HCT116 (cell line): ENCODE data around the gene EXOC6B. TPM values are rescaled to one million over a fixed set of nuclear protein-coding genes. Genes with fewer than 3 reads are reported as not detected.

Experiments used
- ATAC-seq: fragments of 200-7000 bp; cut with Tn5 transposase; 2 replicates; pipeline ENCODE4 v1.9.1; 2020; ENCODE audit warnings: mild to moderate bottlenecking, moderate library complexity
- BruUV-seq: library from RNA; stranded (reverse); fragments of 400-500 nt; replicated peaks from 2 replicates; lab custom pipeline; 2021; lab: Mats Ljungman, UMichigan
- CTCF ChIA-PET: fragments of 300-600 bp; sonication (Branson Sonifier 250); formaldehyde crosslinking; loops from one replicate; lab custom pipeline; 2021; ENCODE audit warnings: antibody characterized with exemption; lab: Charles Lee
- POLR2A ChIA-PET: fragments of 300-600, 350-600 bp; sonication (Branson Sonifier 250); formaldehyde crosslinking; loops from one replicate; lab custom pipeline; 2021; ENCODE audit warnings: antibody characterized with exemption; lab: Charles Lee
- RAD21 ChIA-PET, 2 experiments: fragments of 300-600 bp; sonication (Branson Sonifier 250); formaldehyde crosslinking; loops; one replicate each; lab custom pipeline; 2023; ENCODE audit warnings: low total read pairs in 2 of 2; ENCODE audit not compliant: uncharacterized antibody in 2 of 2, unreplicated experiment in 2 of 2, low non-redundant PET in 1 of 2; lab: Charles Lee
- DNase-seq: peaks from one replicate; pipeline ENCODE4 v3.0.0-alpha.2; 2010; ENCODE audit warnings: low read depth, low spot score
- H2AFZ ChIP-seq: fragments of 200-600 bp; shearing (Covaris generic), sonication (generic); 2 replicates; pipeline ENCODE4 v1.6.1; 2017; ENCODE audit warnings: low read depth, mixed run types, mixed read lengths, antibody characterized with exemption, low read length; ENCODE audit not compliant: poor library complexity, severe bottlenecking
- H3K27ac ChIP-seq: 2 replicates; pipeline ENCODE4 v1.5.1; 2012; ENCODE audit warnings: low read depth, low read length
- H3K27me3 ChIP-seq: fragments of 200-600 bp; sonication (generic); 2 replicates; pipeline ENCODE4 v1.6.1; 2016; ENCODE audit warnings: mixed run types, low read length, mixed read lengths; ENCODE audit not compliant: insufficient read depth
- H3K36me3 ChIP-seq, 2 experiments: fragments of 200-500 bp in 1 of 2; fragments of 200-600 bp in 1 of 2; sonication (Bioruptor generic) in 1 of 2; sonication (generic) in 1 of 2; 2 replicates each; pipeline versions ENCODE4 v1.5.1 to v1.6.1; 2014 to 2016; ENCODE audit warnings: low read length in 2 of 2, inconsistent platforms in 1 of 2, mixed read lengths in 1 of 2, mixed run types in 1 of 2; ENCODE audit not compliant: insufficient read depth in 2 of 2, control insufficient read depth in 1 of 2
- H3K4me1 ChIP-seq, 2 experiments: fragments of 200-600 bp in 1 of 2; sonication (generic) in 1 of 2; 2 replicates each; pipeline versions ENCODE4 v1.5.1 to v1.6.1; 2012 to 2017; ENCODE audit warnings: low read length in 2 of 2, inconsistent platforms in 1 of 2, mild to moderate bottlenecking in 1 of 2, mixed read lengths in 1 of 2, mixed run types in 1 of 2, moderate library complexity in 1 of 2; ENCODE audit not compliant: insufficient read depth in 2 of 2, control insufficient read depth in 1 of 2
- H3K4me2 ChIP-seq: fragments of 200-600 bp; sonication (generic); 2 replicates; pipeline ENCODE4 v1.6.1; 2017; ENCODE audit warnings: mixed run types, low read length, mixed read lengths
- H3K4me3 ChIP-seq, 2 experiments: fragments of 200-600 bp in 1 of 2; sonication (generic) in 1 of 2; replicated peaks in 1 of 2; 2 replicates each; pipeline ENCODE4 v1.5.1; 2011 to 2016; ENCODE audit warnings: low read length in 2 of 2, control low read depth in 1 of 2, low read depth in 1 of 2, mild to moderate bottlenecking in 1 of 2, mixed read lengths in 1 of 2, mixed run types in 1 of 2
- H3K79me2 ChIP-seq: fragments of 200-600 bp; sonication (generic); 2 replicates; pipeline ENCODE4 v1.6.1; 2017; ENCODE audit warnings: mild to moderate bottlenecking, mixed run types, low read length, moderate library complexity, mixed read lengths; ENCODE audit not compliant: insufficient read depth
- H3K9ac ChIP-seq: fragments of 200-600 bp; sonication (generic); 2 replicates; pipeline ENCODE4 v1.6.1; 2016; ENCODE audit warnings: low read length, mixed read lengths
- H3K9me2 ChIP-seq: fragments of 200-600 bp; sonication (generic), shearing (Covaris generic); 2 replicates; pipeline ENCODE4 v1.6.1; 2017; ENCODE audit warnings: mixed run types, mild to moderate bottlenecking, moderate library complexity; ENCODE audit not compliant: insufficient read depth
- H3K9me3 ChIP-seq, 2 experiments: fragments of 200-500 bp in 1 of 2; fragments of 200-600 bp in 1 of 2; sonication (Bioruptor generic) in 1 of 2; sonication (generic) in 1 of 2; 2 replicates each; pipeline ENCODE4 v1.6.1; 2014 to 2017; ENCODE audit warnings: low read length in 2 of 2, mixed read lengths in 2 of 2, inconsistent platforms in 1 of 2, low read depth in 1 of 2, mild to moderate bottlenecking in 1 of 2, mixed run types in 1 of 2, moderate library complexity in 1 of 2; ENCODE audit not compliant: control insufficient read depth in 1 of 2, insufficient read depth in 1 of 2
- H4K20me1 ChIP-seq: fragments of 200-600 bp; sonication (generic), shearing (Covaris generic); 2 replicates; pipeline ENCODE4 v1.6.1; 2017; ENCODE audit warnings: mixed run types, mild to moderate bottlenecking, moderate library complexity; ENCODE audit not compliant: insufficient read depth
- ATF3 ChIP-seq: IDR thresholded peaks from 2 replicates; pipeline ENCODE4 v1.6.1; 2012
- CEBPB ChIP-seq: IDR thresholded peaks from 2 replicates; pipeline ENCODE4 v1.6.1; 2012; ENCODE audit warnings: low read depth
- CTCF ChIP-seq, 3 experiments: fragments of 200-600 bp in 1 of 3; sonication (generic) in 1 of 3; IDR thresholded peaks in 2 of 3; conservative IDR thresholded peaks in 1 of 3; 2 replicates each; pipeline ENCODE4 v1.5.1; 2012 to 2017; ENCODE audit warnings: low read depth in 2 of 3, low read length in 2 of 3, antibody characterized with exemption in 1 of 3, borderline replicate concordance in 1 of 3, control low read depth in 1 of 3, mild to moderate bottlenecking in 1 of 3, mixed read lengths in 1 of 3, mixed run types in 1 of 3, moderate library complexity in 1 of 3; ENCODE audit not compliant: insufficient read depth in 1 of 3
- JUND ChIP-seq: IDR thresholded peaks from 2 replicates; pipeline ENCODE4 v1.6.1; 2012
- RAD21 ChIP-seq: IDR thresholded peaks from 2 replicates; pipeline ENCODE4 v1.6.1; 2012; ENCODE audit warnings: low read depth, mild to moderate bottlenecking
- SP1 ChIP-seq: IDR thresholded peaks from 2 replicates; pipeline ENCODE4 v1.6.1; 2012; ENCODE audit warnings: low read depth
- SRF ChIP-seq: IDR thresholded peaks from 2 replicates; pipeline ENCODE4 v1.6.1; 2012; ENCODE audit warnings: low read depth
- ZBTB33 ChIP-seq: IDR thresholded peaks from 2 replicates; pipeline ENCODE4 v1.6.1; 2011; ENCODE audit warnings: mild to moderate bottlenecking, low read length, moderate library complexity; ENCODE audit not compliant: insufficient replicate concordance; ENCODE audit errors: extremely low read depth
- ZFX ChIP-seq: fragments of 450-650 bp; IDR thresholded peaks from 2 replicates; pipeline ENCODE4 v1.6.1; 2017
- ZNF274 ChIP-seq: fragments of 200-500 bp; sonication (Bioruptor generic); IDR thresholded peaks from 2 replicates; pipeline ENCODE4 v1.6.1; 2014; ENCODE audit warnings: mild to moderate bottlenecking, low read depth, low read length, inconsistent platforms
- intact Hi-C: fragments of 100-400 bp; cut with micrococcal nuclease; formaldehyde crosslinking; loops from 2 replicates; pipeline ENCODE4 v1.10.0; 2022
- total RNA-seq: library from RNA; stranded (reverse); gene quantifications from one replicate; pipeline ENCODE4 v1.2.1, GENCODE V29; 2021; ENCODE audit not compliant: unreplicated experiment

Gene EXOC6B
- total RNA-seq, 1 experiment from 2014 or later, result 25.4 TPM

- TF ChIP-seq CEBPB (no peak), SP1 (no peak), JUND (no peak), ZBTB33 (no peak), ATF3 (no peak), ZNF274 (no peak), SRF (no peak), RAD21 (no peak), ZFX (no peak), CTCF (IDR thresholded peaks at IDR 0.05 in 2 of 3, conservative IDR thresholded peaks at IDR 0.05 in 1 of 3; ENCODE audit: borderline replicate concordance in 1 of 3, insufficient read depth in 1 of 3, low read depth in 2 of 3, low read length in 2 of 3) (no peak)
- TF ChIP-seq, all 23 proteins: peak for 0
- POLR2A ChIA-PET, result no interaction called here
- H3K27me3 ChIP-seq, result no peaks in the 10 kb centered on the region
- DNase-seq (no peak), ATAC-seq (no peak)
- no TSS peak for BruUV-seq
- H3K36me3 ChIP-seq, result no peaks in the 10 kb centered on the region
- no peak overlapping the region for H2AFZ ChIP-seq
- no peak overlapping the region for H3K9ac ChIP-seq
- peaks cover 3% of the 10 kb centered on the region; the same call in 1 of the 2 replicates for H3K9me2 ChIP-seq
- H3K27ac ChIP-seq, result no peak overlapping the region
- H3K79me2 ChIP-seq, result 0 out of 2 replicates have a peak, but pooled peaks cover 13% of the 10 kb centered on the region
- no peaks in the 10 kb centered on the region for H3K9me3 ChIP-seq
- intact Hi-C loops, result loop anchor here (5.0 kb wide), 1 partner anchor 45 kb away; no protein-coding TSS in a partner anchor
- CTCF ChIA-PET, result no interaction called here
- peaks cover 4 to 20% of the 10 kb centered on the region in 2 experiments for H3K4me1 ChIP-seq
- no peak overlapping the region for H3K4me3 ChIP-seq
- RAD21 ChIA-PET, result no interaction called here
- H3K4me2 ChIP-seq, result no peak overlapping the region
- H4K20me1 ChIP-seq, result no peaks in the 10 kb centered on the region
Observed at GRCh38 chr2:72822794-72823193, 3.0 kb downstream of the EXOC6B start.
